K562 (cell line): ENCODE data around the gene VN1R4.

Source experiments
- EZH2 ChIP-seq: IDR thresholded peaks from 2 replicates; pipeline ENCODE4 v1.6.1; 2012; ENCODE audit warnings: low read depth, mild to moderate bottlenecking, inconsistent platforms, low read length, borderline replicate concordance
- GABPA ChIP-seq: fragments of 200-800 bp; sonication (Bioruptor generic); conservative IDR thresholded peaks from 2 replicates; pipeline ENCODE4 v1.6.1; 2016; ENCODE audit warnings: low read depth, missing genetic modification characterization, missing compliant biosample characterization
- POLR2A ChIP-seq: fragments of 450-650 bp; conservative IDR thresholded peaks from 2 replicates; pipeline ENCODE4 v1.6.1; 2016
- SNRNP70 ChIP-seq: fragments of 200-400 bp; formaldehyde crosslinking; optimal IDR thresholded peaks from 2 replicates; pipeline ENCODE3; 2017; ENCODE audit warnings: low read depth, low read length
- UBTF ChIP-seq, 2 experiments: IDR thresholded peaks; 2 replicates each; pipeline ENCODE4 v1.6.1; 2012; ENCODE audit warnings: improper control_type of control experiment in 2 of 2, low read depth in 2 of 2, low read length in 2 of 2, borderline replicate concordance in 1 of 2
- ZBTB2 ChIP-seq: fragments of 450-650 bp; IDR thresholded peaks from 2 replicates; pipeline ENCODE4 v1.6.1; 2016; ENCODE audit warnings: antibody characterized with exemption
- ZNF764 ChIP-seq: fragments of 250-450 bp; sonication (Bioruptor Pico); IDR thresholded peaks from 2 replicates; pipeline ENCODE4 v1.4.0; 2020; ENCODE audit warnings: low read depth, mild to moderate bottlenecking, moderate library complexity

- TF ChIP-seq UBTF (IDR thresholded peaks at IDR 0.05; ENCODE audit: borderline replicate concordance in 1 of 2, low read depth in 2 of 2, low read length in 2 of 2) = no peak
- no peak for TF ChIP-seq EZH2
- no peak for TF ChIP-seq ZNF764
- TF ChIP-seq ZBTB2 = no peak
- no peak for TF ChIP-seq GABPA (tag)
- TF ChIP-seq SNRNP70 = no peak
- TF ChIP-seq POLR2A = no peak
Observed at GRCh38 chr19:53290758-53291549, 23.4 kb upstream of the VN1R4 start.
